ENCODE results near the gene ZNF619. TPM values are rescaled to one million over a fixed set of nuclear protein-coding genes. Genes with fewer than 3 reads are reported as not detected.

Gene ZNF619
- polyA plus RNA-seq (2011; rRNA removed) (3.0 and 4.3 TPM in 2 replicates), polyA minus RNA-seq (2011; rRNA and poly(A)+ RNA removed) (7.7 and 8.2 TPM in 2 replicates)

DNA sequence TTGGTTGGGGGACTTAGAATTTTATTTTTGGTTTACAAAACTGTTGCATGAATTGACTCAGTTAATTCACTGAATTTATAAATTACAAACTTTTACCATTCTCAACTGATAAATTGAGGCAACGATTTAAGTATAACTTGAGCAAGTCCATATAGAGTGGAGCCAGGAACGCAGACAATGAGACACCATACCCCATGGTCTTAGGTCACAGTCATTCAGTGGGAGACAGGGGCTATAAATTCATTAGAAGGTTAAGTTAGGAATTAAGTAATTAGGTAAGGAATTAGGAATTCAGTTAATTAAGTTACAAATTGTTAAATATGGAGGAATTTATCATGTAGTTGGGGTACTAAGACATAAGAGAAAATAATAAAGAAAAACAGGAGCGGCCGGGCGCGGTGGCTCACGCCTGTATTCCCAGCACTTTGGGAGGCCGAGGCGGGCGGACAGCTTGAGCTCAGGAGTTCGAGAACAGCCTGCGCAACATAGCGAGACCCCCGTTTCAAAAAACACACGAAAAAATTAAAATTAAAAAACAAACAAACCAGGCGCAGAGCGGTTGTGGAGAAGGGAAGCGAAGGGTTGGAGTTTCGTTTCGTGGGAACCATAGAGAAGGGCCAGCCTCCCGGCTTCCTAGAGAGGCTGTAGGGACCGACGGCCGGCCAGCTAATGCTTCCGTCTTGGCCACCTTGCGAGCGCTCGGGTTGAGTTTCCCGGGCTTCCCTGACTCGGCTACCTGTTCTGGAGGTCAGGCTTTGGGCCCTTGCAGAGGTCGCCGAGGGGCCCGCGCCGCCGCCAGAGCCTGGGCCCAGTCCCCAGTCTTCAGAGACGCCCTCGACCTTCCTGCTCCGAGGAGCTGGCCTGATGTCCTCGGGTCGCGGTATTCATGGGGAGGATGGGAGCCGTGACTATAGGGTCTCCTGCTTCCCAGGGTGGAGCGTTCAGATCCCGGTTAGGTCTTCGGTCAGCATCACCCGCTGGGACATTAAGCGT is at the start of gene ZNF619:
TSS of gene ZNF619 (plus strand) at position 645 of the 993 bp plus-strand sequence. CDS start 858 bp downstream, outside the sequence.
- peak; percentile 13 for DNase-seq (ENCODE audit: low read depth)
- CTCF ChIA-PET: interaction anchor here (0.6 to 1.2 kb wide), 2 partner anchors 25 to 1711 kb away, joined by 3 to 4 read pairs; no protein-coding TSS in a partner anchor
- Histone ChIP-seq H3K27me3 (ENCODE audit: control insufficient read depth, insufficient read depth, low read length) (no peaks in the 10 kb centered on the region), H3K4me3 (ENCODE audit: low read depth, low read length) (peak within 1 kb of the TSS; percentile 84), H3K36me3 (ENCODE audit: control insufficient read depth, insufficient read depth, low read length) (peaks cover 3% of the 10 kb centered on the region)
- POLR2A ChIA-PET: no interaction called here
- TF ChIP-seq, protein P1, sequence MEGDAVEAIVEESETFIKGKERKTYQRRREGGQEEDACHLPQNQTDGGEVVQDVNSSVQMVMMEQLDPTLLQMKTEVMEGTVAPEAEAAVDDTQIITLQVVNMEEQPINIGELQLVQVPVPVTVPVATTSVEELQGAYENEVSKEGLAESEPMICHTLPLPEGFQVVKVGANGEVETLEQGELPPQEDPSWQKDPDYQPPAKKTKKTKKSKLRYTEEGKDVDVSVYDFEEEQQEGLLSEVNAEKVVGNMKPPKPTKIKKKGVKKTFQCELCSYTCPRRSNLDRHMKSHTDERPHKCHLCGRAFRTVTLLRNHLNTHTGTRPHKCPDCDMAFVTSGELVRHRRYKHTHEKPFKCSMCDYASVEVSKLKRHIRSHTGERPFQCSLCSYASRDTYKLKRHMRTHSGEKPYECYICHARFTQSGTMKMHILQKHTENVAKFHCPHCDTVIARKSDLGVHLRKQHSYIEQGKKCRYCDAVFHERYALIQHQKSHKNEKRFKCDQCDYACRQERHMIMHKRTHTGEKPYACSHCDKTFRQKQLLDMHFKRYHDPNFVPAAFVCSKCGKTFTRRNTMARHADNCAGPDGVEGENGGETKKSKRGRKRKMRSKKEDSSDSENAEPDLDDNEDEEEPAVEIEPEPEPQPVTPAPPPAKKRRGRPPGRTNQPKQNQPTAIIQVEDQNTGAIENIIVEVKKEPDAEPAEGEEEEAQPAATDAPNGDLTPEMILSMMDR (IDR thresholded peaks at IDR 0.05; ENCODE audit: insufficient read depth, low read depth, low read length): no peak

DNA sequence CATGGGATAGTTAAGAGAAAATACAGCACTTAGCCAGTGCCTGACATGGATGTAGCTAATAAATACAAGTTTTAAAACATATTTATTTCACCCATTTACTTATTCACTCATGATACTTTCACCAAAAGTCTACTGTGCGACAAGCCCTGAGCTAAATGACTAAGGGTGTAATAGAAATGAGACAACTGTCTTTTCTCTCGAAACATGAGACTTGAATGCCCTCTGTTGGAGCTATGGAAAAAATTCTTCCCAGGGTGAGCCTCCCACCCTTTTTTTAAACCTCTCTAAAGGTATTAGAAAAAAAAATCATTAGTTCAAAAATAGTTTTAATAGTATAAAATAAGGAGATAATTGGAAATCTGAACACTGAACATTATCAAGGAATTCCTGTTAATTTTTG is 44.1 kb upstream of the ZNF619 start:
- no peak for DNase-seq (ENCODE audit: low read depth)
- no peaks in the 10 kb centered on the region for H3K27me3 ChIP-seq (ENCODE audit: control insufficient read depth, insufficient read depth, low read length)
- ChIA-PET CTCF (no interaction called here), POLR2A (no interaction called here)
- no peaks in the 10 kb centered on the region for H3K36me3 ChIP-seq (ENCODE audit: control insufficient read depth, insufficient read depth, low read length)
- no peak overlapping the region for H3K4me3 ChIP-seq (ENCODE audit: low read depth, low read length)
- TF ChIP-seq, protein P1 (IDR thresholded peaks at IDR 0.05; ENCODE audit: insufficient read depth, low read depth, low read length): no peak

DNA sequence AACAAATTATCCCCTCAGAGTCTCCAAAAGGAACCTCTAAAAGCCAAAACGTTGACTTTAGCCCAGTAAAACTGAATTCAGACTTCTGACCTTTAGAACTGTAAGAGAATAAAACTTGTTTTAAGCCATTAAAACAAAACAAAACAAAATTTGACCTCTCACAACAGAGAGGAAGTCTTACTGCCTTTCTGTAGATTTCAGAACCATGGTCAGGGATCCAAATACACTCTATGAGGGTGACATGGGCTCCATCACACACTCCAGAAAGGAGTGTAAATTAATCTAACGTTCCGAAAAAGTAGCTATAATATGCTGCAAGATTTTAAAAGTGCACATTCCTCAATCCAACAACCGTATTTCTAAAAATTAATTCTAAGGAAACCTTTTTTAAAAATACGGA is 39.0 kb upstream of the ZNF619 start:
- no peak for DNase-seq (ENCODE audit: low read depth)
- CTCF ChIA-PET: no interaction called here
- TF ChIP-seq, protein P1 (IDR thresholded peaks at IDR 0.05; ENCODE audit: insufficient read depth, low read depth, low read length): no peak
- Histone ChIP-seq H3K27me3 (ENCODE audit: control insufficient read depth, insufficient read depth, low read length) (no peaks in the 10 kb centered on the region), H3K36me3 (ENCODE audit: control insufficient read depth, insufficient read depth, low read length) (no peaks in the 10 kb centered on the region), H3K4me3 (ENCODE audit: low read depth, low read length) (no peak overlapping the region)
- POLR2A ChIA-PET: no interaction called here

DNA sequence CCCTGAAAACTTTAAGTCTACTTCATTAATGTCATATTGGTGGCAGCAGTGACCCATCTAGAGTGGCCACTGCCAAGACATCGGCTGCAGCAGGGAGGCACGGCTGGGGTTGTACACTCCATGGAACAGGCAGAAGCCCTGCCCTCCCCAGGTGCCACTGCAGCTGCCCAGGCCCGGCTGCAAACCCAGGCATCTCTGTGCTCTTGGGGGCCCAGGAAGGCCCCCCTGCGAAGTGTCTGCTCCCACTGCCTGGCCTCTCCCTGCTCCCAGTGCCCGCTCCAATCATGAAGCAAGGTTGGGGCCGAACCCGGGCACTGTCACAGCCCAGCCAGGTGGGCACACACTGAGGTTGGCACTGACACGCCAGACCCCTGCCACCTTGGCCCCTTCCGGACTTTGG is 31.9 kb upstream of the ZNF619 start:
- TF ChIP-seq, protein P1 (IDR thresholded peaks at IDR 0.05; ENCODE audit: insufficient read depth, low read depth, low read length): no peak
- 0 out of 2 replicates have a peak, but pooled peaks cover 1% of the 10 kb centered on the region for H3K36me3 ChIP-seq (ENCODE audit: control insufficient read depth, insufficient read depth, low read length)
- no peak for DNase-seq (ENCODE audit: low read depth)
- H3K27me3 ChIP-seq (ENCODE audit: control insufficient read depth, insufficient read depth, low read length): no peaks in the 10 kb centered on the region
- no peak overlapping the region for H3K4me3 ChIP-seq (ENCODE audit: low read depth, low read length)
- ChIA-PET CTCF (interaction anchor here (1.4 kb wide), 1 partner anchor 254 kb away, joined by 3 read pairs; no protein-coding TSS in a partner anchor), POLR2A (no interaction called here)

DNA sequence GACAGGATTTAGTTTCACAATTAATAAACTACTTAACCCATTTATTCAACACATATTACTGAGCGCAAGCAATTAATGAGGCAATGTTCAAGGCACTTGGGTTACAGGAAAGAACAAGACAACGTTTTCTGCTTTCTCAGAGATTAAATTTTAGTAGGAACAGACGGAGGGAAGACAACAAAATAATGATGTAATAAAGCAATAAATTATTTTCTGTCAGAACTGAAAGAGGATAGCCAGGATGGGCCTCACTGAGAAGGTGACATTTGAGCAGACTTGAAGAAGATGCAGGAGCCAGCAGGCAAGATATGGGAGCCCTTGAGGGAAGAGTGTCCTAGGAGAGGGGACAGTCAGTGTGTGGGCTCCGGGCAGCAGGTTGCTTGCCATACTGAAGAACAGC is 31.0 kb upstream of the ZNF619 start:
- TF ChIP-seq, protein P1 (IDR thresholded peaks at IDR 0.05; ENCODE audit: insufficient read depth, low read depth, low read length): no peak

More for the DNA sequence above, 31.0 kb upstream of the ZNF619 start:
- 0 out of 2 replicates have a peak, but pooled peaks cover 1% of the 10 kb centered on the region for H3K36me3 ChIP-seq (ENCODE audit: control insufficient read depth, insufficient read depth, low read length)
- CTCF ChIA-PET: no interaction called here
- DNase-seq (ENCODE audit: low read depth): no peak
- POLR2A ChIA-PET: no interaction called here
- no peaks in the 10 kb centered on the region for H3K27me3 ChIP-seq (ENCODE audit: control insufficient read depth, insufficient read depth, low read length)
- no peak overlapping the region for H3K4me3 ChIP-seq (ENCODE audit: low read depth, low read length)
